ENCODE data around the gene LDLRAP1.
A peak's percentile ranks its signal among the peaks of the same experiment; 100 is the strongest.

The LDLRAP1 gene

GRCh38 chr1:25548601-25549000 is 5.2 kb downstream of the LDLRAP1 start:
- Histone ChIP-seq H3K27me3 (no peaks in the 10 kb centered on the region), H3K9me3 (no peaks in the 10 kb centered on the region), H3K4me3 (no peak overlapping the region), H3K27ac (peak overlapping the region; percentile 75 to 79), H3K4me1 (peaks cover 0 to 92% (median 53%) of the 10 kb centered on the region in 4 donors), H3K36me3 (no peaks in the 10 kb centered on the region)
- TF ChIP-seq, protein P1, sequence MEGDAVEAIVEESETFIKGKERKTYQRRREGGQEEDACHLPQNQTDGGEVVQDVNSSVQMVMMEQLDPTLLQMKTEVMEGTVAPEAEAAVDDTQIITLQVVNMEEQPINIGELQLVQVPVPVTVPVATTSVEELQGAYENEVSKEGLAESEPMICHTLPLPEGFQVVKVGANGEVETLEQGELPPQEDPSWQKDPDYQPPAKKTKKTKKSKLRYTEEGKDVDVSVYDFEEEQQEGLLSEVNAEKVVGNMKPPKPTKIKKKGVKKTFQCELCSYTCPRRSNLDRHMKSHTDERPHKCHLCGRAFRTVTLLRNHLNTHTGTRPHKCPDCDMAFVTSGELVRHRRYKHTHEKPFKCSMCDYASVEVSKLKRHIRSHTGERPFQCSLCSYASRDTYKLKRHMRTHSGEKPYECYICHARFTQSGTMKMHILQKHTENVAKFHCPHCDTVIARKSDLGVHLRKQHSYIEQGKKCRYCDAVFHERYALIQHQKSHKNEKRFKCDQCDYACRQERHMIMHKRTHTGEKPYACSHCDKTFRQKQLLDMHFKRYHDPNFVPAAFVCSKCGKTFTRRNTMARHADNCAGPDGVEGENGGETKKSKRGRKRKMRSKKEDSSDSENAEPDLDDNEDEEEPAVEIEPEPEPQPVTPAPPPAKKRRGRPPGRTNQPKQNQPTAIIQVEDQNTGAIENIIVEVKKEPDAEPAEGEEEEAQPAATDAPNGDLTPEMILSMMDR (IDR thresholded peaks at IDR 0.05) = no peak
- no peak for DNase-seq
- intact Hi-C loops (cut with DNase I; ENCODE audit: low total_unique reads) = loop anchor here (5.0 kb wide), 1 partner anchor 259 kb away; no protein-coding TSS in a partner anchor

DNA sequence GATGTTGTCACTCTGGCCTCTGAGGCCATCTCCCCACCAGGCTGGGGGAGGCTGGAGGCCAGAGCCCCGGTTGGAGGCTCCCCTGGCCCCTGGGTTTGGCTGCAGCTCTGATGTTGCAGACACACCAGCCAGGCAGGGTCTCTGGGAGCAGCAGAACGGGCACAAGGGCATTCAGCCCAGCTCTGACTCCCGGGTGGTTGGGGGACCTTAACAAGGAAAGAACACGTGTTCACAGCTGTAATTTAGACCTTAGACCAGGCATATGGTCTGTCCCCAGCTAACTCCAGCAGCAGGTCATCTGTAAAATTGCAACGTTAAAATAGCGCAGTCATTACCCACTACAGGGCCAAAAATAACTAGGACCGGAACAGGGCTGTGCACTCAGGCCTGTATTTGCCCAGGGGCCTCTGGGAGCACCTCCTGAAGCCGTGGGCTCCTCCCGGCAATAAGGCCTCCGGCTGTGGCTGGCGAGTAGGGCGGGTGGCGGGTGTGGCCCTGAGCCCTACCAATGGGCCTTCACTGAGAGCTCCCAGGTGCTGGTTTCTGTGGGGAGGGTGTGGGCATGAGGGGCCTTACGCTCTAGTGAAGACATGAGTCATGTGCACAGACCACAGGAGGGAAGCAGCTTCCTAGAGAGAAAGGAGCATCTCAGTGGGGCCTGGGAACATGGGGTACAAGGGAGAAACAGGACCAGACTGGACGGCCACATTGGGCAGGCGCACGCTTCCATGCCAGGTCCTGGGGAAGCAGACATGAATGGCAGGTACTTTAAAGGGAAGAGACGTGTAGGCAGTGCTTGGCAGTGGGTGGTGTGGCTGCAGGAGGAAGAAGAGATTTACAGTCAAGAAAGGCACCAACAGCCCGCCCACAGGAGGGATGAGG is 6.1 kb downstream of the LDLRAP1 start:
- peak in 1 of 2 donors; percentile 88 for DNase-seq
- no peaks in the 10 kb centered on the region for H3K9me3 ChIP-seq
- peaks cover 0 to 96% (median 51%) of the 10 kb centered on the region in 4 donors for H3K4me1 ChIP-seq
- H3K4me3 ChIP-seq = peak overlapping the region in 1 of 2 donors; percentile 12
- no peaks in the 10 kb centered on the region for H3K27me3 ChIP-seq
- TF ChIP-seq, protein P1 (IDR thresholded peaks at IDR 0.05) = no peak
- peaks cover 0 to 6% (median 4%) of the 10 kb centered on the region in 3 donors for H3K36me3 ChIP-seq
- intact Hi-C loops (cut with DNase I; ENCODE audit: low total_unique reads) = loop anchor here (5.0 kb wide), 1 partner anchor 258 kb away; no protein-coding TSS in a partner anchor
- H3K27ac ChIP-seq = peak overlapping the region; percentile 75 to 79

GRCh38 chr1:25550155-25550506 is 6.7 kb downstream of the LDLRAP1 start:
- no peaks in the 10 kb centered on the region for H3K9me3 ChIP-seq
- peaks cover 0 to 96% (median 48%) of the 10 kb centered on the region in 4 donors for H3K4me1 ChIP-seq
- TF ChIP-seq, protein P1 (IDR thresholded peaks at IDR 0.05) = no peak
- H3K4me3 ChIP-seq = no peak overlapping the region
- intact Hi-C loops (cut with DNase I; ENCODE audit: low total_unique reads) = no loop called here
- H3K36me3 ChIP-seq = peaks cover 0 to 11% (median 9%) of the 10 kb centered on the region in 3 donors
- H3K27ac ChIP-seq = peak overlapping the region; percentile 75 to 79
- DNase-seq = no peak
- no peaks in the 10 kb centered on the region for H3K27me3 ChIP-seq

GRCh38 chr1:25550683-25551310 is 7.4 kb downstream of the LDLRAP1 start:
- H3K27me3 ChIP-seq = no peaks in the 10 kb centered on the region
- H3K36me3 ChIP-seq = peaks cover 0 to 11% (median 9%) of the 10 kb centered on the region in 3 donors
- intact Hi-C loops (cut with DNase I; ENCODE audit: low total_unique reads) = no loop called here
- H3K27ac ChIP-seq = peak overlapping the region; percentile 75 to 79
- TF ChIP-seq, protein P1 (IDR thresholded peaks at IDR 0.05) = no peak
- no peaks in the 10 kb centered on the region for H3K9me3 ChIP-seq
- H3K4me3 ChIP-seq = no peak overlapping the region
- DNase-seq = no peak
- peaks cover 0 to 96% (median 42%) of the 10 kb centered on the region in 4 donors for H3K4me1 ChIP-seq

DNA sequence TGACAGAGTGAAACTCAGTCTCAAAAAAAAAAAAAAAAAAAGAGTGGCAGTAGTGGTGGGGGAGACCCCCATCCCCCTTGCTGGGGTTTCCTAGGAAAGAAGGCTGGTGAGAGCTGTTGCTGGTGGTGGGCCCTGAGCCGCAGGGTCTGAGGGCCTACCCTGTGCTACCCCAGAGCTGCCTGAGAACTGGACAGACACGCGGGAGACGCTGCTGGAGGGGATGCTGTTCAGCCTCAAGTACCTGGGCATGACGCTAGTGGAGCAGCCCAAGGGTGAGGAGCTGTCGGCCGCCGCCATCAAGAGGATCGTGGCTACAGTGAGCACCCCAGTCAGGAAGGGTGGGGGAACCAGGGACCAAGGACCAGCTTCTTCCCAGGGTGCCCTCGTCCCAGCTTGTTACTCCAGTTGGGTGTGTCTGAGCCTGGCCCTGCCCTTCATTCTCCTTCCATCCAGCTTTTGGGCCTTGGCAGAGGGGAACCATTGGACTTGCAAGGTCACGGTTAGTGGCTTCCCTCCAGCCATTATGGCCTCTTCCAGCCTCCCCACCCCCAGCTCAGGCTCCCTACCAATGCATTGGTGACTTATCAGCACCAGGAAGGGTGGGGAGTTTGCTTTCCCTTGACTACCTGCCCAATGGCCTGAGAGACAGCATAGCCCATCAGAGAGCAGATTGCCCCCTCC is 10.5 kb downstream of the LDLRAP1 start:
- no peak for DNase-seq
- no peak overlapping the region for H3K27ac ChIP-seq
- H3K36me3 ChIP-seq = peaks cover 0 to 32% (median 21%) of the 10 kb centered on the region in 3 donors
- peaks cover 0 to 79% (median 38%) of the 10 kb centered on the region in 4 donors for H3K4me1 ChIP-seq
- intact Hi-C loops (cut with DNase I; ENCODE audit: low total_unique reads) = no loop called here
- TF ChIP-seq, protein P1 (IDR thresholded peaks at IDR 0.05) = no peak
- no peaks in the 10 kb centered on the region for H3K9me3 ChIP-seq
- no peaks in the 10 kb centered on the region for H3K27me3 ChIP-seq
- no peak overlapping the region for H3K4me3 ChIP-seq
